ENCODE results near the gene SIPA1L3. TPM values are rescaled to one million over a fixed set of nuclear protein-coding genes. Genes with fewer than 3 reads are reported as not detected.
A peak's percentile ranks its signal among the peaks of the same experiment; 100 is the strongest.

SIPA1L3 gene
- total RNA-seq, 1 donor from 2014 or later = 63.2 TPM

- no peak for TF ChIP-seq CTCF (IDR thresholded peaks at IDR 0.05)
- peaks cover 29% of the 10 kb centered on the region for H3K36me3 ChIP-seq
- H3K4me3 ChIP-seq = no peak overlapping the region
- H3K27me3 ChIP-seq (ENCODE audit: low read depth) = no peaks in the 10 kb centered on the region
- H3K4me1 ChIP-seq = no peaks in the 10 kb centered on the region
- ATAC-seq (no peak), DNase-seq (no peak)
- H3K9me3 ChIP-seq = no peaks in the 10 kb centered on the region
- intact Hi-C loops (cut with DNase I) = no loop called here
- H3K27ac ChIP-seq = no peak overlapping the region
Measured at GRCh38 chr19:38139122-38139521, 232.1 kb downstream of the SIPA1L3 start.

GRCh38 chr19:38141108-38141507 lies 234.1 kb downstream of the SIPA1L3 start:
- TF ChIP-seq CTCF (IDR thresholded peaks at IDR 0.05) = no peak
- intact Hi-C loops (cut with DNase I) = no loop called here
- no peaks in the 10 kb centered on the region for H3K4me1 ChIP-seq
- peaks cover 31% of the 10 kb centered on the region for H3K36me3 ChIP-seq
- H3K27me3 ChIP-seq (ENCODE audit: low read depth) = no peaks in the 10 kb centered on the region
- no peak for DNase-seq
- no peaks in the 10 kb centered on the region for H3K9me3 ChIP-seq
- ATAC-seq = peak in 1 of 2 donors; percentile 14
- H3K27ac ChIP-seq = no peak overlapping the region
- no peak overlapping the region for H3K4me3 ChIP-seq

DNA sequence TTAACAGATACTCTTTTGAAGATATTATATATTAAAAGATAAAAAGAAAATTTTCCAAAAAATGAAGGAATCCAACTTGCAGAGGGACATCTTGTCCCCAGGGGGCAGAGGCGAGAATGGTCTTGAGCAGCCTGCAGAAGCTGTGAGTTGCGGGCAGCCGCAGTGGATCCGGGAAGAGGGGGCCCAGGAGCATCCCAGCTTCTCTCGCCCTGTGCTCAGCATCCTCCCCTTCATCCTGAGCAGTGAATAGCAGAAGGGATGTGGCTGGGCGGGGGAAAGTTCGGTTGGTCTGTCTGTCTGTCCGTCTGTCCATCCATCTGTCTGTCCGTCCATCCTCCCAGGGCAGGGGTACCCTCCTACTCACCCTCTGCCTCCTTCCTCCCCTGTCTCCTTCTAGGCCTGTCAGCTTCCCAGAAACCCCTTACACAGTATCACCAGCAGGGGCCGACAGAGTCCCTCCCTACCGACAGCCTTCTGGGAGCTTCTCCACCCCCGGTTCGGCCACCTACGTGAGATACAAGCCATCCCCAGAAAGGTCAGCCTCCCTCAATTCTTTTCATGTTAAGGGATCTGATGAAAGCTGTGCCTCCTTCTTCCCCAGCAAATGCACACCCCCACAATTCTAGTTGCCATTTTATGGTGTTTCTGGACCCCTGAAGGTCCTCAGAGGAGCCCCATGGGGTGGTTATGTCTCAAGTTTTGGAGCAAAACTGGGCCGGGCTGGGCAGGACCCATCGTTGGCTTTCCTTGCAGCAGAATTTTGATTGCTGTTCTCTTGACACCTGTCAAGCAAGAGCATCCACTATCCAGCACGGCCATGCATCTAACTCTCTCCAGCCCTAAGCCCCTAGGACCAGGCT lies 235.4 kb downstream of the SIPA1L3 start:
- DNase-seq (no peak), ATAC-seq (peak; percentile 58)
- Histone ChIP-seq H3K36me3 (peaks cover 31% of the 10 kb centered on the region), H3K4me1 (no peaks in the 10 kb centered on the region), H3K27ac (no peak overlapping the region), H3K9me3 (no peaks in the 10 kb centered on the region), H3K27me3 (ENCODE audit: low read depth) (no peaks in the 10 kb centered on the region), H3K4me3 (no peak overlapping the region)
- intact Hi-C loops (cut with DNase I) = no loop called here
- peak; percentile 57 for TF ChIP-seq CTCF (IDR thresholded peaks at IDR 0.05)

DNA sequence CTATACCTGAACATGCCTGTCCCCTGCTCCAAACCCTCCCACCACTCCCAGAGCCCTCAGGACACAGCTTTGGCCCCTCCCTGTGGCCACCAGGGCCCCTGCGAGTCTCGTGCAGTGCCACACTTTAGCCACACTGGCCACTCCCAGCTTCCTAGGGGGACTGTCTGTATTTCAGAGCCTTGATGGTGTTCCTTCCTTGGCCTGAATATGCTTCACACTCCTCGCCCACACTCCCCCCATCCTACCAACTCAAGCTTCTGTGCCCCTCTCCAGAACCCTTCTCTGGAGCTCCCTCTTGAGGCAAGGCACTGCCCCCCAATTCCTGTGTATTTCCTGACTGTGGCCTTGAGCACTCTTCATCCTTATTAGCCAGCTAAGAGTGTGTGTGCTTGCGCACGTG lies 236.8 kb downstream of the SIPA1L3 start:
- intact Hi-C loops (cut with DNase I) = no loop called here
- Histone ChIP-seq H3K27me3 (ENCODE audit: low read depth) (no peaks in the 10 kb centered on the region), H3K9me3 (no peaks in the 10 kb centered on the region), H3K27ac (no peak overlapping the region), H3K36me3 (peaks cover 31% of the 10 kb centered on the region), H3K4me3 (no peak overlapping the region), H3K4me1 (no peaks in the 10 kb centered on the region)
- DNase-seq (no peak), ATAC-seq (no peak)
- TF ChIP-seq CTCF (IDR thresholded peaks at IDR 0.05) = no peak

GRCh38 chr19:38144667-38145066 lies 237.7 kb downstream of the SIPA1L3 start:
- intact Hi-C loops (cut with DNase I) = no loop called here
- TF ChIP-seq CTCF (IDR thresholded peaks at IDR 0.05) = no peak
- H3K27me3 ChIP-seq (ENCODE audit: low read depth) = no peaks in the 10 kb centered on the region

More at GRCh38 chr19:38144667-38145066, 237.7 kb downstream of the SIPA1L3 start:
- Histone ChIP-seq H3K4me1 (no peaks in the 10 kb centered on the region), H3K4me3 (no peak overlapping the region), H3K36me3 (peaks cover 31% of the 10 kb centered on the region), H3K9me3 (no peaks in the 10 kb centered on the region), H3K27ac (no peak overlapping the region)
- DNase-seq = no peak
- no peak for ATAC-seq
